ENCODE measurements around the gene ZBTB45. TPM values are rescaled to one million over a fixed set of nuclear protein-coding genes. Genes with fewer than 3 reads are reported as not detected.
A peak's percentile ranks its signal among the peaks of the same experiment; 100 is the strongest.
"Not testable (repeated sequence)": the region's sequence is repeated elsewhere in the genome, so short reads cannot be mapped to it uniquely, and the experiment has no call there.

ZBTB45 gene
- total RNA-seq, 1 experiment from 2014 or later, result 12.0 TPM

DNA sequence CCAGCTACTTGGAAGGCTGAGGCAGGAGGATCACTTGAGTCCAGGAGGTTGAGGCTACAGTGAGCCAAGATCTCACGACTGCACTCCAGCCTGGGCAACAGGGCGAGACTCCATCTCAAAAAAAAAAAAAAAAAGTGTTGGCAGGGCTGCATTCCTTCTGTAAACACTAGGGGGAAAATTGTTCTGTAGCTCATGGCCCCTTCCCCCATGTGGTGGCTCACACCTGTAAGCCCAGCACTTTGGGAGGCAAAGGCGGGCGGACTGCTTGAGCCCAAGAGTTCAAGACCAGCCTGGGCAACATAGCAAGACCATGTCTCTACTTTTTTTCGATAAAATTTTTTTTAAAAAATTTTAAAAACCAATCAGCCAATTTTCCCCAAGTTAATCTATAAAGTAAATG, 35.3 kb downstream of the ZBTB45 start:
- H3K36me3 ChIP-seq (ENCODE audit: control insufficient read depth in 1 of 2, insufficient read depth in 2 of 2, low read length in 2 of 2); H3K79me2 ChIP-seq (ENCODE audit: insufficient read depth, low read length); POLR2A ChIA-PET; H3K27me3 ChIP-seq (ENCODE audit: insufficient read depth, low read length); H3K4me1 ChIP-seq (ENCODE audit: control insufficient read depth in 1 of 2, insufficient read depth in 2 of 2, low read length in 2 of 2); H3K27ac ChIP-seq (ENCODE audit: low read depth, low read length); H3K4me2 ChIP-seq (ENCODE audit: low read length); H3K4me3 ChIP-seq (replicated peaks in 1 of 2; ENCODE audit: low read depth in 1 of 2, low read length in 2 of 2); H3K9me3 ChIP-seq (ENCODE audit: control insufficient read depth in 1 of 2, insufficient read depth in 1 of 2, low read depth in 1 of 2, low read length in 2 of 2); intact Hi-C loops (cut with micrococcal nuclease); DNase-seq (ENCODE audit: low read depth, low spot score); RAD21 ChIA-PET (ENCODE audit: low non-redundant PET in 1 of 2, low total read pairs in 2 of 2, uncharacterized antibody in 2 of 2, unreplicated experiment in 2 of 2); CTCF ChIA-PET; BruUV-seq (replicated peaks); H3K9ac ChIP-seq (ENCODE audit: low read length); H3K9me2 ChIP-seq (ENCODE audit: insufficient read depth); H2AFZ ChIP-seq (ENCODE audit: low read depth, low read length, poor library complexity, severe bottlenecking); H4K20me1 ChIP-seq (ENCODE audit: insufficient read depth): not testable (repeated sequence)
- peak; percentile 51 for ATAC-seq
- TF ChIP-seq, protein P1, sequence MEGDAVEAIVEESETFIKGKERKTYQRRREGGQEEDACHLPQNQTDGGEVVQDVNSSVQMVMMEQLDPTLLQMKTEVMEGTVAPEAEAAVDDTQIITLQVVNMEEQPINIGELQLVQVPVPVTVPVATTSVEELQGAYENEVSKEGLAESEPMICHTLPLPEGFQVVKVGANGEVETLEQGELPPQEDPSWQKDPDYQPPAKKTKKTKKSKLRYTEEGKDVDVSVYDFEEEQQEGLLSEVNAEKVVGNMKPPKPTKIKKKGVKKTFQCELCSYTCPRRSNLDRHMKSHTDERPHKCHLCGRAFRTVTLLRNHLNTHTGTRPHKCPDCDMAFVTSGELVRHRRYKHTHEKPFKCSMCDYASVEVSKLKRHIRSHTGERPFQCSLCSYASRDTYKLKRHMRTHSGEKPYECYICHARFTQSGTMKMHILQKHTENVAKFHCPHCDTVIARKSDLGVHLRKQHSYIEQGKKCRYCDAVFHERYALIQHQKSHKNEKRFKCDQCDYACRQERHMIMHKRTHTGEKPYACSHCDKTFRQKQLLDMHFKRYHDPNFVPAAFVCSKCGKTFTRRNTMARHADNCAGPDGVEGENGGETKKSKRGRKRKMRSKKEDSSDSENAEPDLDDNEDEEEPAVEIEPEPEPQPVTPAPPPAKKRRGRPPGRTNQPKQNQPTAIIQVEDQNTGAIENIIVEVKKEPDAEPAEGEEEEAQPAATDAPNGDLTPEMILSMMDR (IDR thresholded peaks at IDR 0.05 in 2 of 3, conservative IDR thresholded peaks at IDR 0.05 in 1 of 3; ENCODE audit: borderline replicate concordance in 1 of 3, insufficient read depth in 1 of 3, low read depth in 2 of 3, low read length in 2 of 3), result 0 out of 6 replicates have a peak, but pooled peaks of 1 of the 3 experiments have one; percentile 12

DNA sequence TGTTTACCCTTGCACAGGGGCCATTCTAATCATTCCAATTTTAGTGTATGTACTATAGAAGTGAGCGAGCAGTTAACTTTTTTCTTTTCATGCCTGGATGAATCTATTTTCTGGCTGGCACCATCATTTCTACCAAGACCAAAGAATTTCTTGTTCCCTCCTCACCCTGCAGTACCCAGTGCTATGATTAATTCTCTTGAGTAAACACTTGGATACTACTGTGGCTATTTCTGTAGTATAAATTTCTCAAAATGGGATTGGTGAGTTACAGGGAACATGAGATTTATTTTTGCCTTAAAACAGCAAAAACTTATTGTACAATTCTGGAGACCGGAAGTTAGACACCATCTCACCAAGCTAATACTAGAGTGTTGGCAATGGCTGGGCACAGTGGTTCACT, 35.8 kb downstream of the ZBTB45 start:
- Histone ChIP-seq H3K9me3 (ENCODE audit: control insufficient read depth in 1 of 2, insufficient read depth in 1 of 2, low read depth in 1 of 2, low read length in 2 of 2) (no peaks in the 10 kb centered on the region), H3K27ac (ENCODE audit: low read depth, low read length) (no peak overlapping the region), H2AFZ (ENCODE audit: low read depth, low read length, poor library complexity, severe bottlenecking) (no peak overlapping the region), H3K9ac (ENCODE audit: low read length) (no peak overlapping the region), H3K4me2 (ENCODE audit: low read length) (no peak overlapping the region), H3K4me3 (replicated peaks in 1 of 2; ENCODE audit: low read depth in 1 of 2, low read length in 2 of 2) (no peak overlapping the region), H3K36me3 (ENCODE audit: control insufficient read depth in 1 of 2, insufficient read depth in 2 of 2, low read length in 2 of 2) (no peaks in the 10 kb centered on the region), H3K9me2 (ENCODE audit: insufficient read depth) (no peaks in the 10 kb centered on the region), H3K27me3 (ENCODE audit: insufficient read depth, low read length) (no peaks in the 10 kb centered on the region), H3K4me1 (ENCODE audit: control insufficient read depth in 1 of 2, insufficient read depth in 2 of 2, low read length in 2 of 2) (no peaks in the 10 kb centered on the region), H3K79me2 (ENCODE audit: insufficient read depth, low read length) (no peaks in the 10 kb centered on the region), H4K20me1 (ENCODE audit: insufficient read depth) (no peaks in the 10 kb centered on the region)
- ATAC-seq, result no peak
- TF ChIP-seq EGR1 (IDR thresholded peaks at IDR 0.05; ENCODE audit: low read depth), result no peak
- TF ChIP-seq, protein P2, sequence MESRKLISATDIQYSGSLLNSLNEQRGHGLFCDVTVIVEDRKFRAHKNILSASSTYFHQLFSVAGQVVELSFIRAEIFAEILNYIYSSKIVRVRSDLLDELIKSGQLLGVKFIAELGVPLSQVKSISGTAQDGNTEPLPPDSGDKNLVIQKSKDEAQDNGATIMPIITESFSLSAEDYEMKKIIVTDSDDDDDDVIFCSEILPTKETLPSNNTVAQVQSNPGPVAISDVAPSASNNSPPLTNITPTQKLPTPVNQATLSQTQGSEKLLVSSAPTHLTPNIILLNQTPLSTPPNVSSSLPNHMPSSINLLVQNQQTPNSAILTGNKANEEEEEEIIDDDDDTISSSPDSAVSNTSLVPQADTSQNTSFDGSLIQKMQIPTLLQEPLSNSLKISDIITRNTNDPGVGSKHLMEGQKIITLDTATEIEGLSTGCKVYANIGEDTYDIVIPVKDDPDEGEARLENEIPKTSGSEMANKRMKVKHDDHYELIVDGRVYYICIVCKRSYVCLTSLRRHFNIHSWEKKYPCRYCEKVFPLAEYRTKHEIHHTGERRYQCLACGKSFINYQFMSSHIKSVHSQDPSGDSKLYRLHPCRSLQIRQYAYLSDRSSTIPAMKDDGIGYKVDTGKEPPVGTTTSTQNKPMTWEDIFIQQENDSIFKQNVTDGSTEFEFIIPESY (IDR thresholded peaks at IDR 0.05; ENCODE audit: extremely low read depth, insufficient replicate concordance, low read length), result no peak
- no peak for TF ChIP-seq EZH2 (IDR thresholded peaks at IDR 0.05)
- TF ChIP-seq ZNF274 (IDR thresholded peaks at IDR 0.05; ENCODE audit: low read depth, low read length), result no peak
- no peak for TF ChIP-seq SIN3A (IDR thresholded peaks at IDR 0.05; ENCODE audit: low read depth)
- no peak for TF ChIP-seq POLR2AphosphoS5 (IDR thresholded peaks at IDR 0.05; ENCODE audit: low read depth, low read length)
- TF ChIP-seq YY1 (IDR thresholded peaks at IDR 0.05; ENCODE audit: extremely low read depth, insufficient replicate concordance, low read depth, low read length), result no peak
- TF ChIP-seq, protein P3, sequence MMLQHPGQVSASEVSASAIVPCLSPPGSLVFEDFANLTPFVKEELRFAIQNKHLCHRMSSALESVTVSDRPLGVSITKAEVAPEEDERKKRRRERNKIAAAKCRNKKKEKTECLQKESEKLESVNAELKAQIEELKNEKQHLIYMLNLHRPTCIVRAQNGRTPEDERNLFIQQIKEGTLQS (IDR thresholded peaks at IDR 0.05), result no peak
- no peak for TF ChIP-seq SRF (IDR thresholded peaks at IDR 0.05; ENCODE audit: low read depth)
- TF ChIP-seq TCF7L2 (IDR thresholded peaks at IDR 0.05; ENCODE audit: borderline replicate concordance, extremely low read depth, insufficient read depth, insufficient read length), result no peak
- no peak for TF ChIP-seq CEBPB (IDR thresholded peaks at IDR 0.05; ENCODE audit: low read depth)
- no peak for TF ChIP-seq ZFX (IDR thresholded peaks at IDR 0.05)
- TF ChIP-seq ELF1 (IDR thresholded peaks at IDR 0.05; ENCODE audit: borderline replicate concordance, low read depth), result no peak
- TF ChIP-seq SP1 (IDR thresholded peaks at IDR 0.05; ENCODE audit: low read depth), result no peak
- intact Hi-C loops (cut with micrococcal nuclease), result no loop called here
- no TSS peak for BruUV-seq (replicated peaks)
- no peak for DNase-seq (ENCODE audit: low read depth, low spot score)
- ChIA-PET POLR2A (interaction anchor here (0.7 kb wide), 1 partner anchor 34 kb away, joined by 5 read pairs; no protein-coding TSS in a partner anchor), CTCF (no interaction called here), RAD21 (ENCODE audit: low non-redundant PET in 1 of 2, low total read pairs in 2 of 2, uncharacterized antibody in 2 of 2, unreplicated experiment in 2 of 2) (no interaction called here)
